Medulla oblongata (tissue), 1 donor: ENCODE results near the gene CCDC85A.

Experiments
- DNase-seq: peaks from one replicate; pipeline ENCODE4 v3.0.0-alpha.2; 2015; ENCODE audit errors: extremely low spot score

The CCDC85A gene

GRCh38 chr2:56239030-56239429, 55.2 kb downstream of the CCDC85A start:
- no peak for DNase-seq

GRCh38 chr2:56239437-56239836, 55.6 kb downstream of the CCDC85A start:
- no peak for DNase-seq

- DNase-seq = no peak
Measured at GRCh38 chr2:56240210-56240609, 56.4 kb downstream of the CCDC85A start.

- peak; percentile 14 for DNase-seq
Measured at GRCh38 chr2:56244506-56244905, 60.7 kb downstream of the CCDC85A start.

GRCh38 chr2:56244911-56245530, 61.2 kb downstream of the CCDC85A start:
- DNase-seq = peak; percentile 32

- DNase-seq = no peak
Measured at GRCh38 chr2:56248965-56249742, 65.4 kb downstream of the CCDC85A start.

GRCh38 chr2:56250153-56250729, 66.5 kb downstream of the CCDC85A start:
- no peak for DNase-seq

- no peak for DNase-seq
Measured at GRCh38 chr2:56260415-56260814, 76.6 kb downstream of the CCDC85A start.

- peak; percentile 24 for DNase-seq
Measured at GRCh38 chr2:56262241-56262640, 78.5 kb downstream of the CCDC85A start.

GRCh38 chr2:56263876-56264275, 80.1 kb downstream of the CCDC85A start:
- no peak for DNase-seq

- DNase-seq = no peak
Measured at GRCh38 chr2:56266761-56267414, 83.1 kb downstream of the CCDC85A start.

- no peak for DNase-seq
Measured at GRCh38 chr2:56267415-56267788, 83.6 kb downstream of the CCDC85A start.

GRCh38 chr2:56268856-56269255, 85.1 kb downstream of the CCDC85A start:
- no peak for DNase-seq

GRCh38 chr2:56271275-56271674, 87.5 kb downstream of the CCDC85A start:
- no peak for DNase-seq

GRCh38 chr2:56285224-56285623, 101.4 kb downstream of the CCDC85A start:
- no peak for DNase-seq

GRCh38 chr2:56286936-56287335, 103.1 kb downstream of the CCDC85A start:
- no peak for DNase-seq

GRCh38 chr2:56287508-56287907, 103.7 kb downstream of the CCDC85A start:
- no peak for DNase-seq

- no peak for DNase-seq
Measured at GRCh38 chr2:56287974-56288373, 104.2 kb downstream of the CCDC85A start.

GRCh38 chr2:56288838-56289580, 105.2 kb downstream of the CCDC85A start:
- DNase-seq = no peak

GRCh38 chr2:56291711-56292110, 107.9 kb downstream of the CCDC85A start:
- no peak for DNase-seq

- no peak for DNase-seq
Measured at GRCh38 chr2:56292951-56293350, 109.2 kb downstream of the CCDC85A start.

GRCh38 chr2:56295666-56296065, 111.9 kb downstream of the CCDC85A start:
- DNase-seq = no peak
